ENCODE measurements around the gene DCUN1D3.
"Not testable (repeated sequence)": the region's sequence is repeated elsewhere in the genome, so short reads cannot be mapped to it uniquely, and the experiment has no call there.

The DCUN1D3 gene, protein sequence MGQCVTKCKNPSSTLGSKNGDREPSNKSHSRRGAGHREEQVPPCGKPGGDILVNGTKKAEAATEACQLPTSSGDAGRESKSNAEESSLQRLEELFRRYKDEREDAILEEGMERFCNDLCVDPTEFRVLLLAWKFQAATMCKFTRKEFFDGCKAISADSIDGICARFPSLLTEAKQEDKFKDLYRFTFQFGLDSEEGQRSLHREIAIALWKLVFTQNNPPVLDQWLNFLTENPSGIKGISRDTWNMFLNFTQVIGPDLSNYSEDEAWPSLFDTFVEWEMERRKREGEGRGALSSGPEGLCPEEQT

DNA sequence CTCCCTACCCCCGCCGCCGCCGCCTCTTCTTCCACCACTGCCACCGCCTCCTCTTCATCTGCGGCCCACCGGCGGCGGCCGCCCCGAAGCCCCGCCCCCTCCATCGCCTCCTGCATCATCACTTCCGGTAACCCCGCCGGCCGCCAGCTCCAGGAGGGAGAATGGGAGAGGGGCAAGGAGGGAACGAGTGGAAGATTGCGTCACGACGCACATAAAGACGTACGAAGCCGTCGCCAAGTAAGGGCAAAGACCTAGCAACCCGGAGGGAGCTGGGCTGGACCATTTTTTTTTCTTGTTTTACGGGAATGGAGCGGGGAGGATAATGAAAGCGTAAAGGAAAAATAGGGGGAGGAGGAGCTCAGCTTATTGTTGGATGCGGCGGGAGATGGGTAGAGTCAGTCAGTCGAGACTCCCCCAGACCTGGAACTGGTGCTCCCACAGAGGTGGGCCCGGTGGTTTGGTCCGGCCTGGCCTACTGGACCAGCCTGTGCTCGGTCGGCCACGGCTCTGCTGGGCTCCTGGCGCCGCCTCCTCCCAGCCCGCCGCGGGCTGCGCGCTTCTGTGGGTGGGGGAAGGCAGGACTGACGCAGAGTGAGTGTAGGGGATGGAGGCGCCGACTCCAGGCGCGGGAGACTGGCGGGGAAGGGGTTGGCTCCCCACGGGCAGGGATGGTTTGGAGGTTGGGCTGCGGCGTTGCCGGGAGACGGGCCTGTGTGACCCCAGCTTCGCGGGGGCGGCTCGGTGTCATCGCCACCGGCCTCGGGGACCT, at the start of gene DCUN1D3, which contains the start of gene LYRM1:
Gene DCUN1D3 (minus strand): TSS at position 60 of the 769 bp plus-strand sequence. CDS start 37,820 bp downstream, outside the sequence.
Gene LYRM1 (plus strand): TSS at position 473 of the 769 bp plus-strand sequence. CDS start 14,785 bp downstream, outside the sequence.
- peak; percentile 98 for DNase-seq

DNA sequence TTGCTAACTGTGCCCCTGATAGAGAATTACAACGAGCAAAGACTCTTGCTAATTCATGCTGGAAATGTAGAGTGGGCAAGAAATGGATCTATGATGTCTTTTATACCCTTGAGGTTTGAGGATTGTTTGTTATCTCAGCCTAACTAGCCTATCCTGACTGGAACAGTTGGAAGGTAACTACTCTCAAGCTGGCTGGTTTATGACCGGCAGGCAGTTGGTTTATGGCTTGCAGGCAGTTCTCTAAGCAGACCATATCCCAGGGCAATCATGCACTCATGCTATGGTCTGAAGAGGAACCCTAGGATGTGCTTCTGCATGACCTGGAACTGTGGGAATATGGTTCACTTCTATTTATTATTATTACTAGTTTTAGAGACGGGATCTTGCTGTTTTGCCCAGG, 49.5 kb upstream of the DCUN1D3 start:
- no peak for DNase-seq

DNA sequence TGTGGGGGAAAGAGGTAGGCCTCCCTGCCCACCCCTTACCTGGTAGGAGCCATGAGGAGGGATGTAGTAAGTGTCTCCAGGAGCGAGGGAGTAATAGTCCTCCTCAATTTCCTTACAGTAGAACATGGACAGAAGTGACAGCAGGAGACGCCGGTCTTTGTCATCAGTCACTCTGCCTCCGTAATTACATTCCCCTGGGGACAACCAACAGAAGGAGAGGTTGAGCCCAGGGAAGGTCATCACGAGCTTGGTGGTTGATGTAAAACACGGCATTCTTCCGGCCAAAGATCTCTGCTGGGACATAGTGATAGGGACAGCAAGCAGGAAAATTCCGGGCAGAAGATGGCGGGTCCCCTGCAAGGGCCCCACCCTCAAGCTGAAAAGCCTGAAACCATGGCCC, 48.3 kb upstream of the DCUN1D3 start:
- DNase-seq = no peak

DNA sequence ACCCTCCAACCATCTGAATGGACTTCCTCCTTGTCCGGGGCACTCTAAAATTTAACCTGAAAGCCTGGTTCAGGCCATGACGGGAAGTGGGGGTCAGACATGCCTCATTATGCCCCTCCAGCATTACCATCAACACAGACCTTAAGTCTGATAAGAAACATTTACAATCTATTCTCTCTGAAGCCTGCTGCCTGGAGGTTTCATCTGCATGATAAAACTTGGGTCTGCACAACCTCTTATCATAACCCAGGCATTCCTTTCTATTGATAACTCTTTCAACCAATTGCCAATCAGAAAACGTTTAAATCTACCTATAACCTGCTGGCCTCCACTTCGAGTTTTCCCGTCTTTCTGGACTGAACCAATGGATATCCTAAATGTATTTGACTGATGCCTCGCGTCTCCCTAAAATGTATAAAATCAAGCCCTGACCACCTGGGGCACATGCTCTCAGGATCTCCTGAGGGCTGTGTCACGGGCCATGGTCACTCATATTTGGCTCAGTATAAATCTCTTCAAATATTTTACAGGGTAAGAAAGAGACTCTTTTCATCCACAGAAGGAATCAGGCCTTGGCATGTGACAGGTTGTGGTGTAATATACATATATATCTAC, 46.0 kb upstream of the DCUN1D3 start:
- no peak for DNase-seq

DNA sequence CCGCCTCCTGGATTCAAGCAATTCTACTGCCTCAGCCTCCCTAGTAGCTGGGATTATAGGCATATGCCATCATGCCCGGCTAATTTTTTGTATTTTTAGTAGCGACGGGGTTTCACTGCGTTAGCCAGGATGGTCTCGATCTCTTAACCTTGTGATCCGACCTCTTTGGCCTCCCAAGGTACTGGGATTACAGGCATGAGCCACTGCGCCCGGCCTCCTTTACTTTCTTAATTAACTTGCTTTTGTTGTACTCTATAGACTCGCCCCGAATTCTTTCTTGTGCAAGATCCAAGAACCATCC, 45.4 kb upstream of the DCUN1D3 start:
- not testable (repeated sequence) for DNase-seq

DNA sequence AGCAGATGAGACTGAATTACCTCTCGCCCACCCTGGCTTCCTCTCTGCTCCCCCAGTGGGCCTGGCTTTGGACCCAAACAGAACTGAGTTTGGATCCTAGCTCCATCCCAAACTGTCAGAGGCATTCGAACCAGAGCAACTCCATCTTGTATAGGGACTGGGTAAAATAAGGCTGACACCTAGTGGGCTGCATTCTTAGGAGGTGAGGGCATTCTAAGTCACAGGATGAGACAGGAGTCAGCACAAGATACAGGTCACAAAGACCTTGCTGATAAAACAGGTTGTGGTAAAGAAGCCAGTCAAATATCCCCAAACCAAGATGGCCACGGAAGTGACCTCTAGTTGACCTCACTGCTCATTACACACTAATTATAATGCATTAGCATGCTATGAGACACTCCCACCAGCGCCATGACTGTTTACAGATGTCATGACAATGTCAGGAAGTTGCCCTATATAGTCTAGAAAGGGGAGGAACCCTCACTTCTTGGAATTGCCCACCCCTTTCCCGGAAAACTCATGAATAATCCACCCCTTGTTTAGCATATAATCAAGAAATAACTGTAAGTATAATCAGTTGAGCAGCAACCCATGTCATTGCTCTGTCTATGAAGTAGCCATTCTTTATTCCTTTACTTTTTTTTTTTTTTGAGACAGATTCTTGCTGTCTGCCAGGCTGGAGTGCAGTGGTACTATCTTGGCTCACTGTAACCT, 44.9 kb upstream of the DCUN1D3 start:
- no peak for DNase-seq

DNA sequence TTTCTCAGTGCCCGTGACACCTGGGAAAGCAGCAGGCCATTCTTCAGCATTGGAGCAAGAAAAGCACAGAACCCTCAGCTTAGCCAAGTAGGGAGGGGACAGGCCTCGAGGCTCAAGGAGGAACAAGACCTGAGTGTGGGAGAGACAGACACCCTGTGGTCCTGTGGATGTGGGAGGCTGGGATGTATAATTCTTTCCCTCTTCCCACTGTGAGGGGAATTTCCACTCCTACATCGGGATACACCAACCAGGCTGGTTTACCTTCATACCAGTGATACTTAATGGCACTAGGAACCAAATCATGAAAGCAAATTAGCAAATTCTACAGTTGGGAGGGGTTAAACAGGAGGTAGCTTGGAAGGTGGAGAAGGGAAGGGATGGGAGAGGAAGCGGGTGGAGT, 42.1 kb upstream of the DCUN1D3 start:
- no peak for DNase-seq

DNA sequence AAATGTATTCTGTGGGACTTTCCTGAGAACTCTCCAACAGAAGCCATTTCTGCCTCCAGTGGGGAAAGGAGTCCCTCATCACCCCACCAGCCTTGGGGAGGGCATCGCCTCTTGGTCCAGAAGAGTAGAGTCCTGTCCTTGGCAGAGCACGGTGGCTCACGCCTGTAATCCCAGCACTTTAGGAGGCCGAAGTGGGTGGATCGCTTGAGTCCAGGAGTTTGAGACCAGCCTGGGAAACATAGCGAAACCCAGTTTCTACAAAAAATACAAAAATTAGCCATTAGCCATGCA, 41.4 kb upstream of the DCUN1D3 start:
- no peak for DNase-seq

DNA sequence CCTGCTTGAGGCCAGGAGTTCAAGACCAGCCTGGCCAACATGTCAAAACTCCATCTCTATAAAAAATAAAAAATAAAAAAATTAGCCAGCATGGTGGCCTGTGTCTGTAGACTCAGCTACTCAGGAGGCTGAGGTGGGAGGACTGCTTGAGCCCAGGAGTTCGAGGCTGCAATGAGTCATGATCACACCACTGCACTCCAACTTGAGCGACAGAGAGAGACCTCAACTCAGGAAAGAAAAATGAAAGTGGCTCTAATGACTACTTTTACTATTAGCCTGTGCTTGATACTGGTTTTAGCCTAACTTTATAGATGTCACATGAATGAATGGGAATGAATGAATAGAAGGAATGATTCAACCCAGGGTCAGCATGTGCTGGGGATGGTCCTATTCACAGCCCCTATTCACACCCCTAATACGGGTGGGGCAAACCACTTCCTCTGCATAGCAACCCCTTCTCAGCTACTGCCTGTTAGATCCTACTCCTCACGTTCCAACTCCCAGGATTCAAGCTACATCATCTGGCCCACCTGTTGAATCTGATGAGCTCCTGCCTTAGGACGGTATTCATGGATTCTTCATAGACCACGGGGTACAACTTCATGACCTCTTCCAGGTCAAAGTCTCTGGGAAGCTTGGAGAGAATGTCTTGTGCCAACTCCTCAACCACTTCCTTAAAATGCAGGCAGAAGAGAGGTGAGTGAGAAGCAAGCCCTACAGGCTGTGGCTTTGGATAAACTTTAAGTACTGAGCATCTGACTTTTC, 40.9 kb upstream of the DCUN1D3 start:
- DNase-seq = no peak

DNA sequence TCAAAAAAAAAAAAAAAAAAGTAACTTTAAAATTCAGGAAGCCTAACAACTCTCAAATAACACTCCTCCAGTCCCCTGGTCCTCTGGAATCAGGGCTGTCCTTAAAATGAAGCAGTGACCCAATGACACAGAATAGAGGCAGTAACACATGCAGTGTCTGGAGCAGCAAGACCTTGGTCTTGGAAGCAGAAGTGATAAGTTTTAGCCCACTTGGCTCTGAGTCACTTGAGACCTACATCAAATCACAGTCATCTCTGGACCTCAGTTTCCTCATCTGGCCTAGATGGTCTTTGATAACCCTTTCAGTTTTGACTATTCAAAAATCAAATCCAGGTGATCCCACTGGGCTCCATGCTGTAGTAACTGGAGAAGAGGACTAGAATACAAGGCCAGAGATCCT, 39.5 kb upstream of the DCUN1D3 start:
- no peak for DNase-seq

DNA sequence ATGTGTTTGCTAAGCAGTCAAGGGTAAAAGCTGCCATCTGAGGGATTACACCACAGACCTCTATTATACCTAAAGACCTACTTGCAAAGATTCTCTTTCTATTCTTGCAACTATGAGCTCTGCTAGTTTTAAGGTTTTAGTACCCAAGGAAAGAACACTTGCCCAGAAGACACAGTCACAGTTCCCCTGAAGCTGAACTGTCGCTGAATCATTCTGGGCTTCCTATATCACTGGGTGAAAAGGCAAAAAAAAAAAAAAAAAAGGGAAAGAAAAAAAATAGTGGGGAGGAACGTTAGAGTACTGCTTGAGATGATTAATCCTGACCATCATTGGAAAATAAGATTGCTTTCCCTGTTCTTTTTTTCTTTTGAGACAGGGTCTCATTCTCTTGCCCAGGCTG, 38.3 kb upstream of the DCUN1D3 start:
- DNase-seq = no peak

DNA sequence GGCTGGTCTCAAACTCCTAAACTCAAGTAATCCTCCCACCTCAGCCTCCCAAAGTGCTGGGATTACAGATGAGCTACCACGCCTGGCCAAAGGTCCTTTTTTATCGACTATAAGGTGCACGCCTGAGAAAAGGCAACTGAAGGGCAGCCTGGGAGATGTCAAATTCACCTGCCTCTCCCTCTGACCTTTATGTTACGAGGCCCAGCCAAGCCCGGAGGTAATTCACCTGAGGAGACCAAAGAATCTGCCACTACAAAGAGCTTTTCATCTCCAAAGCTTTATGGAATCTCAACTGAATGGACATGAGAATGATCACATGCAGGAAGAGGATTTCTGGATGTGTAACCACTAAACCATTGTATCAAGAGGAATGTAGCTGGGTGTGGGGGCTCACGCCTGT, 37.6 kb upstream of the DCUN1D3 start:
- DNase-seq = no peak

DNA sequence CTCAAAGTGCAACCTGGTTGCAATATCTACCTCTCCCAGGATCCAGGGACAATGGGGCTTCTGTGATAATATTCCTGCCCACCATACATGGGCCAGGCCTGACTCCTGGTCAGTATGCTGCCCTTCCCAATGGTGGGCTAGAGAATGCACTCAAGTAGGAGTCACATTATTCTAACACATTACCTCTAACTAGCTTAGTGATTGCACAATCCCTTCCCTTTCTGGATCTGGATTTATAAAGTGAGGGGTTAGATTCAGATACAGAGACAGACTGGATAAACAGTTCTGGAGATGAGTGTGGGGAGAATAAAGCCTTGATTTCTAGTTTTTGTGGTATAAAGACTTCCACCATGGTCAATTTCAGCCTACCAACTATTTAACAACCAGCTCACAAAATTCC, 33.4 kb upstream of the DCUN1D3 start:
- no peak for DNase-seq

DNA sequence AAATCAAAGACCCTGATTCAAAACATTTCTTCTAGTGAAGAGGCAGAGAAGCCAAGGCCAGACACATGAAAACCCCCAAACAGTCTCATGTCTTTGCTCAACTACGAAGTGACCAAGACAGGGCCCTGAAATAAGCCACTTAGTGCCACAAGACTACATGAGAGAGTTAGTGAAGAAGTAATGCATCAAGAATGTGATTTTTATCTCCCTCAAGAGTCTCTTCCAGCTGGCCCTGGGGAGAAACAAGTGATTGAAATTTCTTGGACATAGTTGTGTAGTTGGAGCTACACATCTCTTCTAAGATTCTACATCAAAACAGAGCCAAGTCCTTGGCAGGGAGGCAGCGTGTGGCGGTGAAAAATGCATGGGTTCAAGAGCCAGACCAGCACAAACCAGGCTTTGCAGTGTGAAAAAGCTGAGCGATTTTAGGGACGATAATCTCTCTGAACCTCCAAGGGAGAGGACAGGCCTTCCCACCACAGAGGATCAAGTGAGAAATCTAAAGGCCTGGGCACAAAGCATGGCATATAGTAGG, 31.0 kb upstream of the DCUN1D3 start:
- no peak for DNase-seq

DNA sequence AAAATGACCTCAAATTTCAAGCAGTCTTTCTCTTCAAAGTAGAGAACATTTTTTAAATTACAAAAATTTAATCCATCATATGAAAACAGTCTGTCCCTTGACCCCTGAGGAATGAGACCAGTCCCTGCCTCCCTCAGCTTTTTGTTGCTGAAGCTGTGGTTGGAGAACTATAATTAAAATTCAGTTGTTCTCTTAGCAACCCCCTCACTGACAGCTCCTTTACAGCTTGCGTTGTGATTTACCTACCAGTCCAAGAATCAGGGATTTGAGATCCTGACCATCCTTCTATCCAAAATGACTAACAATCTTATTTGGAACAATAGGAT, 30.2 kb upstream of the DCUN1D3 start:
- no peak for DNase-seq

DNA sequence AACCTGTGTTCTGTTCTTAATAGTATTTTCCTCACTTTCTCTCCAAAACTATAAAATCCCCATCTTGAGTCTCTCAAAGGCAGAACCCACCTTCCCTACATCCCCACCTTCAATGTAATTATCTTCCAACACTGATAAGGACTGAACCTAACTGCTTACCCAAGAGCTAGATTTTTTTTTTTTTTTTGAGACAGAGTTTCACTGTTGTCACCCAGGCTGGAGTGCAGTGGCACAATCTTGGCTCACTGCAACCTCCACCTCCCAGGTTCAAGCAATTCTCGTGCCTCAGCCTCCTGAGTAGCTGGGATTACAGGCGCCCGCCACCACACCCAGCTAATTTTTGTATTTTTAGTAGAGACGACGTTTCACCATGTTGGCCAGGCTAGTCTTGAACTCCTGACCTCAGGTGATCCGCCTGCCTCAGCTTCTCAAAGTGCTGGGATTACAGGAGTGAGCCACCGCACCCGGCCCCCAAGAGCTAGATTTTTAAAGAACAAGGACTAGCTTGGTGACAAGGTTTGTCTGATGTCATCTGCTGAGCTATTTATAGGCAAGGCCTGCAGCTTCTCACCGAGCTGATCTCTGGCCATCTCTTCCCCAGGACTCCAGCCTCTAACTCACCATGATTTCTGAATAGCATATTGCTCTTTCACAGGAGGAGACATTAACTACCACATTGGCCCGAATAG, 29.7 kb upstream of the DCUN1D3 start:
- not testable (repeated sequence) for DNase-seq

DNA sequence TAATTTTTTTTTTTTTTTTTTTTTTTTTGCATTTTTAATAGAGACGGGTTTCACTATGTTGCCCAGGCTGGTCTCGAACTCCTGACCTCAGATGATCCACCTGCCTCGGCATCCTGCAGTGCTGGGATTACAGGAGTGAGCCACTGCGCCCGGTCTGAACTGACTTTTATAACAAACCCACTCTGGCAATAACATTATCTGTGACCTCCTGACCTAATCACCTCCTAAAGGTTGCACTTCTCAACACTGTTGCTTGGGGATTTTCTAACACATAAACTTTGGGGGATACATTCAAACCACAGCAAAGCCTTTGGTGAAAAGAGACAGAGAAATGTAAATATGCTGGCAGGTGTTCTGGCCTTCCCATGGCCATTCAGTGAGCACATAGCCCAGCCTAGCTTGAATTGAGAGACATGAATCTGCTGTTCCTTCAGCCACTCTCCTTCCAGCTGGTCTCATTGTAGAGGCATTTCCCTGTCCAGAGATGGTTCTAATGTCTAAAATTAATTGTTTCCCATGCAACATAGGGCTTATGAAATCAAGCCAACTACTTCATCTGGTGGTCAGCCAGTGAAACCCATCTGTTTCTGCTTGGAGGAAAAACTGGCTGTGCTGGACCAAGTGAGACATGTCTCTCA, 28.7 kb upstream of the DCUN1D3 start:
- peak; percentile 20 for DNase-seq

DNA sequence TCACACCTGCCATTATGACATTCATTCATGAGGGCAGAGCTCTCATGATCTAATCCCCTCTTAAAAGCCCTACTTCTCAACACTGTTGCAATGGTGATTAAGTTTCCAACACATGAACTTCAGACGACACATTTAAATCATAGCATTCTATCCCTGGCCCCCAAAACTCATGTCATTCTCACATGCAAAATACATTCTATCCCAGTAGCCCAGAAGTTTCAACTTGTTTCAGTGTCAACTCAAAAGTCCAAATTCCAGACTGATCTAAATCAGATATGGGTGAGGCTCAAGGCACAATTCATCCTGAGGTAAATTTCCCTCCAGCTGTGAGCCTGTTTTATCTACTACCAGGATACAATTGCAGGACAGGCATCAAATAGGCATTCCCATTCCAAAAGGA, 25.6 kb upstream of the DCUN1D3 start:
- no peak for DNase-seq

DNA sequence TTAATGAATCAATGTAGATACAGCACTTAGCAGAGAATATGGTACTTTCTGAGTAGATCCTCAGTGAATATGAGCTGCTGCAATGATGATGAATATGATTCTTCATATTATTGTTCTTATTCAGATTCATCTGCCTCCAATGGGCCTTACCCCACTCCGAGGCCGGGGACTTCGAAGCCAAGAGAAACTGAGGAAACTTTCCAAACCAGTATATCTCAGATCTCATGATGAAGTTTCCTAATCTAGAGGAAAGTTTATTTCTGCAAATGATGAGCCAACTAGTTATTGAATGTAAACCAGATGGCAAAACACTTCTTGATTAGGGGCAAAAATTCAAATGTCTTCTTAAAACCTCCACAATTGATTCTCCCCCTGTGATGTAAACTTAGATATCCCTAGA, 23.7 kb upstream of the DCUN1D3 start:
- DNase-seq = no peak

DNA sequence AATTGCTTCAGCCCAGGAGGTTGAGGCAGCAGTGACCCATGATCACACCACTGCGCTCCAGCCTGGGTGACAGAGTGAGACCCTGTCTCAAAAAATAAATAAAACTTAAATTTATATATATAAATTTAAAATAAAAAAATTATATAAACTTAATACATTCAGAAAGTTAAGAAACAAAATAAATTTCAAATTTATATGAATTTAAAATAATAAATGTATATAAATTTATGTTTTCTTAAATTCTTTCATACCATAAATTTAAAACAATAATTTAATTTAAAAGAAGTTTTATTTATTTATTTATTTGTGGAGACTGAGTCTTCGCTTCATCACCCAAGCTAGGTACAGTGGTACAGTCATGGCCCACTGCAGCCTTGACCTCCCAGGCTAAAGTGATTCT, 20.6 kb upstream of the DCUN1D3 start:
- no peak for DNase-seq

DNA sequence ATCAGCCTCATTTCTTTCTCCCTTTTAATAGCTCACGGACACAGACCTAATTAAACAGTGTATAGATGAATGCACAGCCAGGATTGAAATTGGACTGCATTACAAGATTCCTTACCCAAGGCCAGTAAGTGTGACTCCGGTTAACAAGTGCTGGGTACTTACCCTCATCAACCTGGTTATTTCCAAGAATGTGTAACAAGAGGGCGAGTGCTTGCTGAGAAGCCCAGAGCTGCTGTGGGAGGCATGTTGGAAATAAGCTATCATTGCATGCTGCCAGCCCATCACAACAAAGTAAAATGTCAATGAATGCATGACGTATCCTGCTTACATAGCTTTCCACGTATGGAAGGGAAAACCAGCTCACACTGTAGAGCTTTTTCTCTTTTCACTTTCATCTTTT, 19.9 kb upstream of the DCUN1D3 start:
- DNase-seq = no peak
